Stimulated activated CD8-positive, alpha-beta memory T cell treated with anti-CD3 and anti-CD28 coated beads, Interleukin-12 subunit alpha, Interleukin-12 subunit beta, amount 100 ng/mL, for 4 hours (primary cell): ENCODE data around the gene CHCHD3.

Experiments used
- DNase-seq: peaks from one replicate; pipeline ENCODE4 v3.0.0-alpha.2; 2020; ENCODE audit warnings: low read depth

CHCHD3 gene

DNA sequence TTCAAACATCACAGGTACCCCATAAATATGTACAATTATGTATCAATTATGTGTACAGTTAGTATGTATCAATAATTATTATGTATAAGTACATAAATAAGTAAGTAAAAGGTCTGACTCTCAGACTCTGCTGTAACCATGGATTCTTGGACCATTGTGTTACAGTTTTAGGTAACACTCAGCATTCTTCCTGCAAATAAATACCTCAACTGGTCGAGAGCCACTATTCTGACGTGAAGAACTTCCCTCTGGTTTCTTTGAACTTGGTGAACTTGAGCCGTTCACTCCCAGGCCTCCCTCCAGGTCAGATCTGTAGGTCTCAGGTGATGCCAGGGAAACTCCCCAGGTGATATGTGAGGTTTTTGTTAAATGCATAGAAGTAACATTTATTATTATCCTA lies 313.8 kb downstream of the CHCHD3 start:
- DNase-seq = no peak

DNA sequence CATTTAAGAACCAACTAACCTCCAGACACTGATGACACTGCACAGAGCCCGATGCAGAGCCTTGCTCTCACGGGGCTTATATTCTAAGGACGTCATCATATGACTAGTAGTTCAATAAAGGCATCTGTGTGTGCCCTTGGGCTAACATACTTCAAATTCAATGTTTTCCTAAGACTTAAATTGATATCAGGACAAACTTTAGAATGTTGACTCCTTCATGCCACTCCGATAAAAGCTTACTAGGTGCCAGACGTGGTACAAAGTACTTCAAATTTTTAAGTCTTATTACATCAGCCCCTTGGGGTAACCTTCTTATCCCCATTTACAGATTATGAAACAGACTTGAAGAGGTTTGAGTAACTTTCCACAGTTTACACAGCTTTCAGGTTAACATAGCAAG lies 314.5 kb downstream of the CHCHD3 start:
- DNase-seq = no peak

DNA sequence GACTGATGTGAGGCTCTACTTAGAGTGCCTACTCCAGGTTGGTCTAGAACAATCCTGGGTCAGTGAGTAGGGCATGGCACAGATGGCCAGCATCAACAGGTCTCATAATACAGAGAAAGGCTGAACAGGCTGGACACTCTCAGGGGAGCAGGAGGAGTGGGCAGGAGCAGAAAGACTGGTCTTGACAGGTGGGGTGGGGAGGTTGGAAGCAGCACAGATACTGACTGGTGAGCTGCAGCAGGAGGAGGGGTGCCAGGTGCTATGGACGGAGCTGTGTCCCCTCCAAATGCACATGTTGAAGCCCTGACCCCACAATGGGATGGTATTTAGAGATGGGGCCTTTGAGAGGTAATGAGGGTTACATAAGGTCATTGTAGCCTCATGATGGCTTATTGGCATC lies 315.2 kb downstream of the CHCHD3 start:
- DNase-seq = no peak

DNA sequence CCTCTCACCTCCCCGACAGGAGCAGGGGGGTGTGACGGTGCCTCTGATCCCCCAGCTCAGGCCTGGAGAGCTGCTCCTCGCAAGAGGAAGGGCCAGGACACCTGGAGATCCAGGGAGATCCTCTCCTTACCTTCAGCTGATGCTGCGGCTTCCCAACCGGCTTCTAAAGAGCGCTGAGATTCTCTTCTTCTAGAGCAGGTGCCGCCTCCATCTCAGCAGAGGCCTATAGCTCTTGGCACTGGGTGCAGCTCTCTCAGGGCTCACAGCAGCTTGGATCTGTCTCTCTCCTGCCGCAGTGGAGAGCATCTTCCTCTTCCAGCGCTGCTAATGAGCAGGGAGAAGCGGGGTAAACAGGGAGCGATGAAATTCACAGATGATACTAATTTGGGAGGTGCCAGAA lies 316.0 kb downstream of the CHCHD3 start:
- no peak for DNase-seq

DNA sequence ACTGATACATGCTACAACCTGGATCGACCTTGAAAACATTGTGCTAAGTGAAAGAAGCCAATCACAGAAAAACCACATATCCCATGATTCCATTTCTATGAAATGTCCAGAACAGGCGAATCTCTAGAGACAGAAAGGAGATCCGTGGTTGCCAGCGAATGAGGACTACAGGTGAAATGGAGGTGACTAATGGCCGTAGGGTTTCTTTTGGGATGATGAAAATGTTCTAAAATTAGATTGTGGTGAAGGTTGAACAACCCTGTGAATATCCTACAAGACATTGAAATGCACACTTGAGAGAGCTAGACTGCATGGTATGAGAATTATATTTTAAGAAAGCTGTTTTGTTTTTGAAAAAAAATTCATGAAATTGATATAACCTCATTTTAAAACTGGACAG lies 317.1 kb downstream of the CHCHD3 start:
- no peak for DNase-seq

DNA sequence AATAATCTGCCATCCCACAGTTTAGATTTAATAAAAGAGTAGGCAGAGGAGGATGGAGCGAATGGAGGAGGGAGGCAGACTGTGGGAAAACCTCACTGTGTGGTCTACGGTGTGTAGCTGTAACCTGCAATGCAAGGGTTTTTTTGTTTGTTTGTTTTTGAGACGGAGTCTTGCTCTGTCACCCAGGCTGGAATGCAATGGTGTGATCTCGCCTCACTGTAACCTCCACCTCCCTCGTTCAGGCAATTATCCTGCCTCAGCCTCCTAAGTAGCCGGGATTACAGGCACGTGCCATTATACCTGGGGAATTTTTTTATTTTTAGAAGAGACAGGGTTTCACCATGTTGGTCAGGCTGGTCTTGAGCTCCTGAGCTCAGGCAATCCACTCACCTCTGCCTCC lies 321.0 kb downstream of the CHCHD3 start:
- DNase-seq = no peak

DNA sequence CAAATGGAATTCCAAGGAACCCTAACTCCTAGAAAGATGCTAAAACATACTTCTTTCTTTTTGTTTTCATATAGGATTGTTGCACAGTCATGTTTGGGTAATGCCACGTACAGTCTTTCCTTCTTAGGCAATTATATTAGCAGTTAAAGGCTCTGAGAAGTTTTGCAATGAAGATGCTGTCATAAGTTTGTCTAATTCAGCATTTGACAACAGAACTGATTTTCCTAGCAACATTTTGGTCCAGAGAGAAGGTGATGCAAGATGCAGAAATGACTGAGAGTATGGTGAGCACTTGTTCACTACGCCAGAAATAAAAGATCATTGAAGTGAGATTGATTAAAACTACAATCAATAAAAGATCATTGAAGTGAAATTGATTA lies 321.7 kb downstream of the CHCHD3 start:
- no peak for DNase-seq

DNA sequence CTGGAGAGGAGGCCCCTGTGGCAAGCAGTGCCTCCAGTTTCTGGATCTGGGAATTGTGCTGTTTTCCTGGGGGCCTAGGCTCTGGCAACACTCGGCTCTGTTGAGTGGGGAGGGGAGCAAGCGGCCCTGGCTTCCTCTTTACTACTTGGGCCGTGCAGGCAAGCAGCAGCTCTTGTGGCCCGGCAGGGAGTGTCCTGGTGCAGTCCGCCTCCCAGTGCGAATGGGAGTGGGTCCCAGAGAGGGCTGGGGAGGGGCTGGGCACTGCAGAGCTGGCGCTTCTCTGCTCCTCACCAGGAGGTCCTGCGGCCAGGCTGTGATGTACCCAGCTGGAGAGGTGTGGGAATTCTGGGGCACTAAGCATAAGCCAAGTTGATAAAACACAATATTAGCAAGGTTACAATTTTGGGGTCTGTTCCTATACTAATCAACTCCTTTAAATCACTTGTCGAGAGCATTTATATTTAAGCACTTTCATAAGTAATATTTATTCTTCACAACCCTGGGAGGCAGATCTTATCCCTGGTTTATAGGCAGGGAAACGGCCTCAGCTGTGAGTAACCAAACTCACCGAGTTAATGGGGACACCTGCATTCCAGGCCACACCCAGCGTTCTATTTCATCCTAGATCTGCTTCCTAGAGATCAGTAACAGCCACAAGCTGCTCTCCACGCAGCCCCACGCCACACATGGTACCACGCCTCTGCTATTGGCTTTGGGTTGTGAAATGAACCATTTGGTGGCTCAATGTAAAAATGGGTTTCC lies 322.2 kb downstream of the CHCHD3 start:
- DNase-seq = no peak

DNA sequence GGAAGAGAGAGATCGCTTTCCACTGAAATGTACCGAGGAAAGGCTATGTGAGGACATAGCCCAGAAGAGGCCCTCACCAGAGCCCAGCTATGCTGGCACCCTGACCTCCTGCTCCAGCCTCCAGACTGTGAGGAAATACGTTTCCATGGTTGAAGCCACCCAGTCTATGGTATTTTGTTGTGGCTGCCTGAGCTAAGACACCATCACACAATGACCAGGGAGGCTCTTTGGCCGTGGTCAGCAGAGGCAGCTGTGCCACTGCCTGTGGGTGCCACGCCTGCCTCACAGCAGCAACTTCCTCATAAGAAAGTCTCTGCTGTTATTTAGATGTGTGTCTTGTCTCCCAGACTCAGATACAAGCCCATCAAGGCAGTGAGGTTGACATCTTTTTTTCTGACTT lies 322.9 kb downstream of the CHCHD3 start:
- DNase-seq = no peak

DNA sequence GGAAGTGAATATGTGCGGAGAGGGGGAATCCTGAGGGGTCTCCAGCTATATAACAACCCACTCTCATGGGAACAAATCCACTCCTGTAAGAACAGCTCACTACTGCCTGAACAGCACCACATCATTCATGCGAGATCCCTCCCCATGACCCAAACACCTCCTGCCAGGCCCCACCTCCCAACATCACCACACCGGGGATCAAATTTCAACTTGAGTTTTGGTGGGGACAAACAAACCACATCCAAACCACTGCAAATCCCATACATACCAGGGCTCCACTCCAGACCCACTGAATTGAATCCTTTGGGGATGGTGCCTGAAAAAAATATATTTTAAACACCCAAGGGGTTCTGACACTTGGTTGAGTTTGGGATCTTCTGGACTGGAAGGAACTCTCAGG lies 324.1 kb downstream of the CHCHD3 start:
- DNase-seq = no peak

DNA sequence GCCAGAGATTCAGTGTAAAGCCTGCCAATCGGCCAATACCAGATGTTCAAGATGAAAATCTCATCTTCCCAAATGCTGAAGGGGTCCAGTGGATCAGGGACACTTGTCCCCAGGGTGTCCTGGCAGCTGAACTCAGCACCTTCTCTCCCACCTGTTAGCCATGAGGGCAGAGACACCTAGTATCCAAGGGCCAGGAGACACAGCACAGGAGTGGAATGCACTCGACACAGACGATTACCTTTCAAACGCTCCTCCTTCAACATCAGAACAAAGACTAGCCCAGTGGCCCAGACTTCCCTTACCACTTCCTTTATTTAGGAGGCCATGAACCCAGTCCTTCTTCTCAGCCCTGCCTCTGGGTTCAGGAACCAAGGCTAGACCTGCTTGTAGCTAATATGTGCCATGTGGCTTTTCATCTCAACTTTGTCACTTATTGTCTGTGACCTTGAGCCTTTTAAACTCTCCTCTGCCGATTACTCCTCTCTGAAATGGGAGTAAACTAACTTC lies 325.4 kb downstream of the CHCHD3 start:
- no peak for DNase-seq

DNA sequence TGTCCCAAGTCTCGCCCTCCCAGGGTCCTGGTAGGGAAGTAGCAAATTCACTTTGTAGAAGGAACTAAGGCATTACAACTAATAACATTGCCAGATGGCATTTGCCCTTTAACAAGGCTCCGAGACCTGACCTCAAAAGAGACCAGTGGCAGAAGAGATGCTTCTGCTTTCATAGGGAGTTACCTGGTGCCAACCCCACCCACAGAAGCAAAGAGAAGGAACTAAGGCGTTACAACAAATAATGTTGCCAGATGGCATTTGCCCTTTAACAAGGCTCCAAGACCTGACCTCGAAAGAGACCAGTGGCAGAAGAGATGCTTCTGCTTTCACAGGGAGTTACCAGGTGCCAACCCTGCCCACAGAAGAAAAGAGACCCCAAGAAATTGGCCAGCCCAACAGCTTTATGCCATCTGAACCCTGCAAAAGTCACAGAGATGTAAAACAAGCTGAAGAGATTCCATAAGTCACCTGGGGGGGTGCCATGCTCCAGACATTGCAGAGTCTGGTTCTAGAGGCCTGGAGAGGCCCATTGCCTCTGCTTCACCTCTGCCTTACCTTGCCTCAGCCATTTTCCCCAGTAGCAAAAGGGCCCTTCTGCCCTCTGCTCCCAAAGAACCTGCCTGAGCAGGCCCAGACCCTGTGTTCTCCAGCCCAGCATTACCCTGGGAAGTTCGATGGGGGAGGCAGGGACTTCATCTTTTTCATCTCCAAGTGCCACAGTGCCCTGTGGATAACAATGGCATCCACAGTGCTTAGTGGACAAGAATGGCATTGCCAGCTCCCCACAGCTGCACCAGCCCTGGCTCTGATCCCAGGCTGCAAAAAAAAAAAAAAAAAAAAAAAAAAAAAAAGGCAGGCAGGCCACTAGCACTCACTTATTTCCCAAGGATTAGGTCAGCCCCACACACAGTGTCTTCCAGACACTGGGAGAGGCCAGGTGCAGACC lies 326.1 kb downstream of the CHCHD3 start:
- no peak for DNase-seq

DNA sequence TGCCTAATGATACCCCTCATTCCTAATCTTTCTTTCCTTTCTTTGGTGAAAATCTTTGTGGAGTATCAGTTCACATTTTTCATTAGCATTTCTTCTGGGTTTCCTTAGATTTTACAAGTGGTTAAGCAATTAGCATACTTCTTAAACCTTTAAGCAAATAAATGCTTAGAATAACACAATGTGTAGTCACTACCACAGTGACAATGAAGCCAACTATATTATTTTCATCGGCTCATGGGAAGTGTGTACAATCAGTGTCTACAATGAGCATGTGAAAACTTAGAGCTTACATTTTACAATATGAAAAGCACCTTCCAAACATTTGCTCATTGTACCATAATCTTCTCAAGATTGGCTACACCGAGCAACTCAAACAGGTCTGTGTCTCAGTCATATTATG lies 329.5 kb downstream of the CHCHD3 start:
- DNase-seq = no peak

DNA sequence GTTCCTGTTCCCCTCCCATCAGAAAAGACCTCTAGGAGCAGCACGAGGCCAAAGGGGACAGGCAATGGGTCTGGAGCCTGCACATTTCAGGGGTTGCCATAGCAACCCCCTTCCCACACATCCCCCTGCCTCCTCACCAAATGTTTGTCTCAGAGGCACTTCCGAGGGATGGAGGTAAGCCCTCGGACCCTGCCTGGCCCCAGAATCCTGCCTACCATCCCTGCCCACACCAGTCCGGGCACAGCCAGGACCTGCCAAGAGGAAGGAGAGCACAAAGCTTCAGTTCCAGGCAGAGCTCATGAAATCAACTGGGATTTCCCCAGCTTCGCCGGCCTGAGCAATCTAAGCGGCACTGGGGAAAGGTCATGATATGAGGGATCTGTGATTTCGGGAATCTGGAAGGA lies 330.6 kb downstream of the CHCHD3 start:
- no peak for DNase-seq

DNA sequence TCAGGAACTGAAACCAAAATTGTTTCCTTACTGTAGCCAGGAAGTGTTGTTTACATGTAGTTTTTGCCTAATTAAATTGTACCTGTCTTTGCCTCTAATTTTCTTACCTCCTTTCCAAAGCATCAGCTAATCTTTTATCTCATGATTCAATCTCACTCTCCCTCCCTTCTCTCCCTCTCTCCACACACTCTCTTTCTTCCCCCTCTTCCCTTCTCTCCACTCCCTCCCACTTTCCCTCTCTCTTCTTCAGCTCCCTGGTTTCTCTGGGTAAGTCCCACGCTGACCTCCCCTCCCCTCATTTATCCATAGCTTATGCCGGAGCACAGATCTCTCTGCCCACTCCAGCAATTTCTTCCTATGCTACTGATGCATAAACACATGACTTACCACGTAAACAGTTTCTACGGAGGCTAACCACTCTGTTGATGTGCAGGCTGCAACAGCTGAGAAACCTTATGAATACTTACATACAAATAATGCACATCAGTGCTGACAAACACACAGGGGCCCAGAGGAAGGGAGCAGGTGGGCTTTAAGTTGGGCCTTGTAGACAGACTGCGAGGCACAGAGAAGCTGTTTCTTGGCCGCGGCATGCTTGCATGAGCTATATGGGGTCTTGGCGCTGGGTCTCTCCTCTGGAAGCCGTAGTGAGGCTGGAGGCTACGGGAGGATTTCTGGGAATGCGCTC lies 331.2 kb downstream of the CHCHD3 start:
- no peak for DNase-seq

DNA sequence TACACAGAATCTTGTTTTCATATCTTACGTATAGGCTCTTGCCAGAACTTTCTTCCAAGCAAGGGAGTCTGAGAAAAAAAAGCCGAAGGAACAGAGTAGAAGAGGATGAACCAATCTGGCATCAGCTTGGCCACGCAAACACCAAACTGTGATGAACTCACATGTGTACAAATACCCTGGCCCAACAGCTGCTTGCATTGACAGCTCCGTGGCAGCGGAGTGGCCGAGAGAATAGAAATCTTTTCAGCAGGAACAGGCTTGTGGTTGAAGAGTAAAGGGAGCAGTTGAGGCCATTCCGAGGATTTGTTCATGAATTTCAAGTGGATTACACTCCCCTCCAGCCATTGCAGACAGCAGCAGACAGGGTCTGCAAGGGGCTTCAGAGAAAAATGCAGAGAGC lies 331.8 kb downstream of the CHCHD3 start:
- DNase-seq = no peak

DNA sequence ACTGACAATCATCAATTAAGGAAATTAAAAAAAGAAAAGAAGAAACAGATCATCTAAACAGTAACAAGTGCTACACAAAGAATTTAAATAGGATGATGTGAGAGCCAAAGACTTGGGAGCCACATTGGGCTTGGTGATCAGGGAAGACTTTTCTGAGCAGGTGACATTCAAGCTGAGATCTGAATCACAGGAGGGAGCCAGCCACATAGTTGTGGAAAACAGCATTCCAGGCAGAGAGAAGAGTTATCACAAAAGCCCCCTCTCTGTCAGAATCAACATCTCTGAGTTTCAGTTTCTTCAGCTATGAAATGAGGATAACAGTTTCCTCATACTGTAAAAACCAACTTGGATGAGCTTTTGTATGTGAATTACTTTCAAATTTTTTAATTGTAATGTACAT lies 336.4 kb downstream of the CHCHD3 start:
- no peak for DNase-seq

DNA sequence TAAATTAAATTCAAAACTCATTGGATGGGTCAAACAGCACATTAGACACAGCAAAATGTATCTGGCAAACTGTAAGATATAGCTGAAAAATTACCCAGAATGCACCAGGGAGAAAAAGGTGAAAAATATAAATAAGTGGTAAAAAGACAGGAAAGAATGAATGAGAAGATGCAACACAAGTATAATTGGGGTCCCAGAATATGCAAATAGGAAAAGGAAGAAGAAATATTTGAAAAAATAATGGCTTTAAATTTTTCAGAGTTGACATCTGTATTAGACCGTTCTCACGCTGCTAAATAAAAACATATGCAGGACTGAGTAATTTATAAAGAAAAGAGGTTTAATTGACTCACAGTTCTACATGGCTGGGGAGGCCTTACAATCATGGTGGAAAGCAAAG lies 337.9 kb downstream of the CHCHD3 start:
- DNase-seq = no peak

DNA sequence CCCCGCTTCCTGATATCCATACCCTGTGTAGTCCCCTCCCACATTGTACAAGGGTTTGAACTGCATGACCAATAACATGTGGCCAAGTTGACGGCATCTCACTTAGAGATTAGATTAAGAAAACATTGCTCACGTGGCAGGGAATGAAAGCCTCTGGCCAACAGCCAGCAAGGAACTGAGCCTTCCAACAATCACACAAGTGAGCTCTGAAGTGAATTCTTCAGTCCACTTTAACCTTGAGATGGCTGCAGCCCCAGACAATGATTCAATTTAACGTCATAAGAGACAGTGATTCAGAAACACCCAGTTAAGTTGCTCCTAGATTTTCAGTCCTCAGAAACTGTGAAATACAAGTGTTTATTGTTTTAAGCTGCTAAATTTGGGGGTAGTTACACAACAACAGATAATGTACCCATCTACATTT lies 339.7 kb downstream of the CHCHD3 start:
- no peak for DNase-seq

DNA sequence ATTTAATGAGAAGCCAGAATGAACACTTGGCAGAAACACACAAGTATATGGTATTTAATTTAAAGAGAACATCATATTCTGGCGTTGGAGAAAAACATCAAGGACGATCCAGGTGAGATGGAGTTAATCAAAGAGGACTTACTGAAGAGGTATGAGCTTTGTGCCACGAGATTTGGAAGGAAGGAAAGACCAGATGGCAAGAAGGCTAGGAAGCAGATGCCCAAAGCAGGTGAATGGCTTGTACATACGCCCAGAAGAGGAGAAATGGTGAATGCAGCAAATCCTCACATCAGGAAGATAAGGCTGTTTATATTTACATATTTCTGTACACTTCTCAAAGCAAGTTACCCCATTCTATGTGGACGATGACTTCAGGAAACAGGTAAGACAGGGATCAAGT lies 341.7 kb downstream of the CHCHD3 start:
- no peak for DNase-seq

DNA sequence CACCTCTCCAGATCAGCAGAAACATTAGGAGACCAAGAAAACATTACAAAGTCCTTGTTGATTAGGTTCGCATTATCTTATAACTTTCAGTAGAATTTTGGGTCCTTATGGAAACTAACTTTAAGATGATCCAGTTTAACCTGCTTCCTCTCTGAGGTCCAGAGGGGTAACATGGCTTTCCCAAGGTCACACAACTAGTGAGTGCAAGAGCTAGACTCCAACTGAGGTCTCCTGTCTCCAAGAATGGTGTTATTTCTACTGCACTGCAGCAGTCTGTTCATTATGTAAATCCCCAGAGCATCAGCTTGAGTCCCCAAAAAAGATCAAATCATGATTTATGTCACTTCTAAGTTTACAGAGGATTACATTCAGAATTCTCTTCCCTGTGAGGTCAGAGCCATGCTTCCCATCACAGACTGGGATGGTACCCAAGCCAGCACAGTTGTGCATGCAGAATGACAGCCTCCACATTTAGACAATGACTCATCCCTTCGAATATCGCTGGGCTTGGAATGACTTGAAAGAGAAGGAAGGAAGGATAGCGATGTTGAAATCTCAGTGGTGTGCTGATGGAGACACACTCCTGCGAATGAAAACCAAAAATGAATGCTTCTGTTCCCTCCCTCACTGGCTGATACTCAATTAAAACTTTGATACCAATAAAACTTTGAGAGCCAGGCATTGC lies 342.5 kb downstream of the CHCHD3 start:
- DNase-seq = no peak

DNA sequence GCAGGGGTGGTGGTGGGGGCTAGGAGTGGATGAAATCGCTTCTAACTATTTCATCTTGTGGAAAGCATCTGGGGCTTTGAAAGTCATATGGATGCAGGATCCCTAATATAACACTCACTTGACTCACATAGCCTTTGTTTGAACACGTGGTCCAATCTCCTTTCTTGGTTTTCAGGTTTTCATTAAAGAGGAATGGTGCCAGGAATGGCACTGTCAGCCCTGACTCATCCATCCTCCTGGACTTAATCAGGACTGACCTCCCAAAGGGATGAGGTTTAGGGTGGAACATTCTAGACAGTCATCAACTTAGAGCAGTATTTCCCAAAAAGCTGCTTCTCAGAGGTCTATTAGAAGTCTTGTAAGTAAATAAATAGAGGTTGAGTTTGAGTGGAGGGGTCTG lies 343.6 kb downstream of the CHCHD3 start:
- no peak for DNase-seq
